Placental pericyte (primary cell): ENCODE results near the gene CEBPZ. TPM values are rescaled to one million over a fixed set of nuclear protein-coding genes. Genes with fewer than 3 reads are reported as not detected.

Source experiments
- total RNA-seq: library from RNA; depleted of rRNA; stranded (reverse); fragments of >200 nt; gene quantifications from 2 replicates; pipeline ENCODE4 v1.2.3, GENCODE V29; 2012

CEBPZ gene, protein sequence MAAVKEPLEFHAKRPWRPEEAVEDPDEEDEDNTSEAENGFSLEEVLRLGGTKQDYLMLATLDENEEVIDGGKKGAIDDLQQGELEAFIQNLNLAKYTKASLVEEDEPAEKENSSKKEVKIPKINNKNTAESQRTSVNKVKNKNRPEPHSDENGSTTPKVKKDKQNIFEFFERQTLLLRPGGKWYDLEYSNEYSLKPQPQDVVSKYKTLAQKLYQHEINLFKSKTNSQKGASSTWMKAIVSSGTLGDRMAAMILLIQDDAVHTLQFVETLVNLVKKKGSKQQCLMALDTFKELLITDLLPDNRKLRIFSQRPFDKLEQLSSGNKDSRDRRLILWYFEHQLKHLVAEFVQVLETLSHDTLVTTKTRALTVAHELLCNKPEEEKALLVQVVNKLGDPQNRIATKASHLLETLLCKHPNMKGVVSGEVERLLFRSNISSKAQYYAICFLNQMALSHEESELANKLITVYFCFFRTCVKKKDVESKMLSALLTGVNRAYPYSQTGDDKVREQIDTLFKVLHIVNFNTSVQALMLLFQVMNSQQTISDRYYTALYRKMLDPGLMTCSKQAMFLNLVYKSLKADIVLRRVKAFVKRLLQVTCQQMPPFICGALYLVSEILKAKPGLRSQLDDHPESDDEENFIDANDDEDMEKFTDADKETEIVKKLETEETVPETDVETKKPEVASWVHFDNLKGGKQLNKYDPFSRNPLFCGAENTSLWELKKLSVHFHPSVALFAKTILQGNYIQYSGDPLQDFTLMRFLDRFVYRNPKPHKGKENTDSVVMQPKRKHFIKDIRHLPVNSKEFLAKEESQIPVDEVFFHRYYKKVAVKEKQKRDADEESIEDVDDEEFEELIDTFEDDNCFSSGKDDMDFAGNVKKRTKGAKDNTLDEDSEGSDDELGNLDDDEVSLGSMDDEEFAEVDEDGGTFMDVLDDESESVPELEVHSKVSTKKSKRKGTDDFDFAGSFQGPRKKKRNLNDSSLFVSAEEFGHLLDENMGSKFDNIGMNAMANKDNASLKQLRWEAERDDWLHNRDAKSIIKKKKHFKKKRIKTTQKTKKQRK
- total RNA-seq: 38.5 and 43.2 TPM in 2 replicates

DNA sequence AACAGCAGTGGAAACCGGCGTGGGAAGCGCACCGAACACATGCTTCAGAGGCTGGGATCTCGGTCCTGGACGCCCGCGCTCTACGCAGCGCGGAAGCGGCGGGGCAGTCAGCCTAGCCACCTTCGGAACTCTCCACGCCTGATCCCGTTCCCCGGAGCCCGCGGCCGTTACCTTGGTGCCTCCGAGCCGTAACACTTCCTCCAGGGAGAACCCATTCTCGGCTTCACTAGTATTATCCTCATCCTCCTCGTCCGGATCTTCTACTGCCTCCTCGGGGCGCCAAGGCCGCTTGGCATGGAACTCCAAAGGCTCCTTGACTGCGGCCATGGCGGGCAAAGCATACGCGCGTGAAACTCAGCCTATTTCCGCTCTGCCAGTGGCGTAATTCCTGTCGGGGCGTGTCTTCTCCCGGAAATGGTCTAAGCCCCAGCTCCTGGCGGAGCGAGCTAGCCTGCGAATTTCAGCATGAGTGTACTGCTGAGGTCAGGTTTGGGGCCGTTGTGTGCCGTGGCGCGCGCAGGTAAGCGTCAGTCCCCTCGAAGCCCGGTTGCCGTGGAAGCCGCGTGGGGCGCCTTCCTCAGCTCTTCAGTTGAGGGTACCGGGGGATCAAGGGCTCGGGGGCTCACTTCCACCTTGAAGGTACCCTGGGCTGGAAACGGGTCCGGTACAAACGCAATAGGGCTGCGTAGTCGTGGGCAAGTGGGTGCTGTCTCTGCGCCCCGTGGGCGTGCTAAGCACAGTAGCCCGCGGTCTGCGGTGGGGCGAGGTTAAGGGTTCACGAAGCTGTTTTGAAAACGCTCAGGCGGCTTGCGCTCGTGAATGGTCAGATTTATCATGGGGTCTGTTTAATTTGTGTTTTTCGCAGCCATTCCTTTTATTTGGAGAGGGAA is at the start of gene CEBPZ, which contains the start of gene NDUFAF7:
TSS of gene CEBPZ (minus strand) at position 356 of the 890 bp plus-strand sequence. CDS start at position 327, 29 bp downstream.
TSS of gene NDUFAF7 (plus strand) at position 418 of the 890 bp plus-strand sequence. CDS start at position 466, 48 bp downstream.

DNA sequence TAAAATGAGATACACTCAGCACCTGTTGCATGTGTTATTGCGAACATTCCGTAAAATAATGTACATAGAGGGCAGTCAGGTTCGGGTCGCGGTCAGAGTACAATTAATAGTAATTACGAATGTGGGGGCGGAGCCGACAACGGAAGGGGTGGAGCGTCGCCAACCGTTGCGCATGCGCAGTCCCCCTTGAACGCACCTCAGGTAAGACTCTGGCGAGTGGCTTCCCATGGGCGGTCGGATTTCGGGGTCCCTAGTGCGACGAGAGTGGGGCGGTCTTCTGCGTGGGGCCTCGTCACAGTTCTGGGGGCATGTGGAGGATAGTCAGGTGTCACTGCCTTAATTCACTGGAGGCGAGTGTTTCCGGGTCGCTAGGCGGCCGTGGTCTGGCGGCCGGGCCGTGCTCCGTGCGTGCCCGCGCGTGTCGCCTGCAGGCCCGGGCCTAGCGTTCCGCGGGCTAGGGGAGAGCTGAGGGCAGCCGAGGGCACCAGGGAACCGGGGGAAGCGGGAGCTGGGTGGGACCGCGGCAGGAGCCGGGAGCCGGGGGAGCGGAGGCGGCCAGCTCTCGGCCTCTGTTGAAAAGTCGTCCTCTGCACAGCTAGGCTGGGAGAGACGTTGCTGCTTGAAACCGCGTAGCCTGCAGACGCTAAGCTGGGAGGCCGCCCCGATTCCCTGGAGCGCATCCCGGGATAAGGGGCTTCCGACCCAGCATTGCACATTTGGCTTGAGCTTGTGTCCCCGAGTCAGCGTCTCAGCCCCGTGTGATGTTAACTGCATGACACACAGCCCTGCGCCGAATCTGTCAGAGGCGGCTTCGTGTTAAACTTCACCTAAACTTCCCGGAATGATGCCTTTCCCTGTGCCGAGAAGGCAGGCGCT is 34.8 kb downstream of the CEBPZ start, which contains the start of gene CEBPZOS:
TSS of gene CEBPZOS (plus strand) at position 177 of the 876 bp plus-strand sequence. CDS start 3,209 bp downstream, outside the sequence.

DNA sequence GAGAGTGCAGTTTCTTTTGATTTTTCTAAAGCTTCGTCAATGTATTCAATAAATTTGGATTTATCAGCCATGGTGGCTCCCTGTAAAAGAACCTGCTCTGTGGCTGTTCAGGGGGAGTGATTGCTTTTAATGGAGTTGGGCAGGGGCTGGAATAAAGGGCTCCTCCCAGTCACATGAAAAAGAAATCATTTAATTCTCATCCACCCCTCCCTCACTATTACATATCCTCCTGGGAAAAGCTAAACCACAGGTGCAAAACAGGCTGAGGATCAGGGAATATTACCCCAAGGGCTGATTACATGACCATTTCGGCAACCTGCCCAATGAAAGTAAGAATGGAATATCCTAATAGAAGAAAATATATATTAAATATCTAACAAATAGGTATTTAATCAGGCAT is 42.8 kb downstream of the CEBPZ start, which contains the start of gene SULT6B1:
TSS of gene SULT6B1 (minus strand) at position 101 of the 400 bp plus-strand sequence. CDS start at position 71, 30 bp downstream.

DNA sequence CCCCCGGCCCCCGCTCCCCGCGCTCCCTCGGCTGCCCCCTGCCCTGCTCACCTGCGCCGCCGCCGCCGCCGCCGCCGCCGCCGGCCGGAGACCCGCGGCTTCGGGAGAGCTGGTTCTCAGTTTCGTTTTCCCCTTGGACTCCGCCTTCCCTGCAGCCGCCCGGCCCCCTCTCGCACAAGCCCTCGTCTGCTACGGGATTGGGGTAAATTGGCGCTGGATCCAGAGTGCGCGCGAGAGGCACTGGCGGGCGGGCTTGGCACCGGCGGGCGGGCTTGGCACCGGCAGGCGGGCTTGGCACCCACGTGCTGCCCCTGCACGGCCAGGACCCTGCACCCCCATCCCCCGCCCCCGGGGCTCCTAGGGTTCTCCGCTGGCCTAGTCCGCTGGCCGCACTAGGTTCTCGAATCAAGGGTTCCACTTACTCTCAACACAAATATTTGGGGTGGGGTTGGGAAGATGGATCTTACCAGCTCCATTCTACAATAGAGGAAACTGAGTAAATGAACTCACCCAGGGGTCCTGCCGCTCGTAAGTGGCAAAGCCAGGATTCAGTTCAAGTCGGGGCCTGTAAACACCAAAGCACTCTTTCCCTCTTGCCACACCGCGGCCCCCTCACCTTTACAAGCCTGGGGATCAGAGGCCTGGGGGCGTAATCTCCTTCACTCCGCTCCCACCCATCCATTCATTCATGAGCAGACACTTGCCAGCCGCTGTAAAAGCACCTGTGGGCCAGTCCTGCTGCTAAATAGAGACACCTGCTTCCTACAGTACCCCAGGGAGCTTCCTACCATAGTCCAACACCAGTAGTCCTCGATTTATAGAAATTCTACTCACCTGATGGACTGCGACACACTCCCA is 74.3 kb downstream of the CEBPZ start, which contains the start of gene EIF2AK2:
TSS of gene EIF2AK2 (minus strand) at position 124 of the 858 bp plus-strand sequence. CDS start 9,174 bp downstream, outside the sequence.

Other genes with a start within 250 kb of the CEBPZ start
- 18.4 and 36.7 TPM in 2 replicates for gene HEATR5B, start 147.2 kb downstream of the CEBPZ start, total RNA-seq
- gene GPATCH11, start 147.1 kb downstream of the CEBPZ start, total RNA-seq: 3.7 and 13.6 TPM in 2 replicates
- 18.6 and 42.2 TPM in 2 replicates for gene EIF2AK2, start 74.6 kb downstream of the CEBPZ start, total RNA-seq
- not detected in 2 replicates for gene SULT6B1, start 42.9 kb downstream of the CEBPZ start, total RNA-seq
- gene CEBPZOS, start 35.1 kb downstream of the CEBPZ start, total RNA-seq: 13.1 and 19.3 TPM in 2 replicates
- 11.2 and 12.5 TPM in 2 replicates for gene NDUFAF7, start 62 bp upstream of the CEBPZ start, total RNA-seq
- 35.2 and 75.2 TPM in 2 replicates for gene PRKD3, start 93.2 kb upstream of the CEBPZ start, total RNA-seq
- 11.2 and 49.1 TPM in 2 replicates for gene QPCT, start 113.0 kb upstream of the CEBPZ start, total RNA-seq